Cortex of kidney (tissue), 1 donor: Measurements from ENCODE around the gene ERP27.

Source experiments
- DNase-seq: peaks from one replicate; lab custom pipeline; 2025; lab: John Stamatoyannopoulos, UW

ERP27 gene

DNA sequence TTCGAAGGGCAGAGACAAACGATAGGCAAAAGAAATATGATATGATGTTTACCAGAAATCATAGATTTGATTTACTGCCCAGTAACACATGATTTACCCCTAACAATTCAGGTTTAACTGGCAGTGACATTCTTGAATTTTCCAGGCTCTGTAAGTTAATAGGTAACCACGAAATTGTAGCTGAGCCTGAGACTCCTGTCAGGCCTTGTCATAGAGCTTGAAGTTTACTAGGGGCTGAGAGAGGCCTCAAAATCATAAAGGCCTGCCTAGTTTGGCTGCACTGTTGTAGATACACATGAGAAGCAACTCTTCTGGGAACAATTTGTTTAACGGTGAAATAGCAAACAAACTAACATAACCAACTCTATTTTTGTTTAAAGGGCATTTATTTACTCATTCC lies 3.3 kb downstream of the ERP27 start:
- DNase-seq, result no peak

- DNase-seq, result no peak
Measured at GRCh38 chr12:14934511-14934910, 3.8 kb downstream of the ERP27 start.

DNA sequence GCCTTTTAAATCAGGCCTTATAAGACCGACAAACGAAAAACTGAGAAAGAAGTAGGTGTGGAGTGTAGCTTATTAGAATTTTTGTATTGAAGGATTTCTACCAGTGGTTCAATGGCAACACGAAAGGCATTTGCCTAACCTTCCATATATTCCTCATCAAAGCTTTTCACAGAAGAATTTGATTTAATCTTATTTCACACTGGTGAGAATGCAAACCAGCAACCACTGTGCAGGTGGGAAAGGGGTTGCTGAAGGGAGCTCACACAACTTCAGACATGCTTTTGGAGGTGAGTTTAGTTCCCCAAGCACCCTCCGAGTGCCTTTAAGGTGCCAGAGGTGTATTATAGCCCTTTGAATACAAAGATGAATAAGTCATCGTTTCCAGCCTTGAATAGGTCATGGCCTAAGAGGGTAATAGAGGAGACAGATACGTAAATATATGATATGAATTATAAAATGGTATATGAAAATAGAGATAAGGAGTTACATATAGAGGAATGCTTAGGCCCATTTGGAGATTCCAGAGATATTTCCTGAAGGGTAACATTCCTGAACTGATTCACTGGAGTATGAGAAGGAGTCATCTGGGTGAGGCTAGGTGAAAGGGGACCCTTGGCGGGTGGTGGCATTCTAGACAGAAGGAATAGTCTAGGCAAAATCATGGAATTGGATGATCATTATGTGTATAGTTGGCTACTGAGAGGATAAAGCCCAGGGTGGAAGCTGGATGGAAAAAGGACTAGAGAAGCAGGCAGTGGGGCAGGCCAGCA lies 6.4 kb downstream of the ERP27 start:
- DNase-seq, result no peak

DNA sequence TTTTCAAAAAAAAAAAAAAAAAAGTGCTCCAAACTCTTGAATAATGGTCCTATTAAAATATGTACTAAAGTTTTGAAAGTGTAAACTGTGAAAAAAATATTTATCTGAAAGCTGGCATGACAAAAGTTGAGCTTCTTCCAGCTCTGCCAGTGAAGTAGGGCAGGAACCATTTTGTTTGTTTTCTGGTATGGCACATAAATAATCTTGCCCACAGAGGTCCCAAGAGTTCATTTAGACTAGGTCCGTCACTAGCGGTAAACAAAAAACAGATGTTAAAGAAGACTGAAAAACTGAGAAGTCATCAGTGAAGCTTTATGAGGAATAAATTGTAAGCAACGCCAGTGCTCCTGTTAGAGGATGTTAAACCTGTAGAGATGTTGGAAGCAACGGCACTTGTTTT lies 7.0 kb downstream of the ERP27 start:
- DNase-seq, result no peak

DNA sequence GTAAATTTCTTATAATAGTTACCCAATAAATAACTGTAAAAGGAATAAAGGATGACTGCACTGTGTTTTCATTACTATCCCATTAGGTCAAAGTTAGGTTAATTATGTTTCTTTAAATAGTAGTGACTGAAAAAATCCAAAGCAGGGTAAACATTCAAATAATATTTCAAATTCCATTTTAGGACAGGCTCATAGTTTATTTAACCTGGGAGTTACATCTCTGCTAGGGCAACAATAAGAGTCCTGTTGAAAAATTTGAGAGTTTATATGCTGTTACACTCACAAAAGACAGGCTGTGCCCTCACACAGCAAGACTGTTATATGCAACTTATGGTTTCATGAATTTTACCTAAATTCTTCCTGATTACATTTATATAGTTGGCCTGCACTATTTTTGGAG lies 8.0 kb downstream of the ERP27 start:
- no peak for DNase-seq

DNA sequence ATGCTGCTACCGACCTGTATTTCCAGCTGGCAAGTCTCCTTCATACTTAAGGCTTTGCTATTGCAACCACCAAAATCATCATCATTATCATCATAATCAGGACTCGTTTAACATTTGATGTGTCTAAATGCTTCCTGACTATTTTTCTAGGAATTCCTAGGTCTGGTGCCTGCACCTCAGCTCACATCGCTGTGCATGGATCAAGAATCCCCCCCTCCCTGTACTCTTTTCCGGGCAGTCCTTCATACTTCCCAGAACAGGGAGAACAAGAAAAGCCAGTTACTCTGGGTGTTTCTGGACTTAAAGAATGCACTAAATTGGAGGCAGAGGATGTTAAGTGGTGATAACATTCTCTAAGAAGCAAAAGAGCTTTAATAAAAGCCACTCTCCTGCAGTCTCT lies 9.4 kb downstream of the ERP27 start:
- no peak for DNase-seq

DNA sequence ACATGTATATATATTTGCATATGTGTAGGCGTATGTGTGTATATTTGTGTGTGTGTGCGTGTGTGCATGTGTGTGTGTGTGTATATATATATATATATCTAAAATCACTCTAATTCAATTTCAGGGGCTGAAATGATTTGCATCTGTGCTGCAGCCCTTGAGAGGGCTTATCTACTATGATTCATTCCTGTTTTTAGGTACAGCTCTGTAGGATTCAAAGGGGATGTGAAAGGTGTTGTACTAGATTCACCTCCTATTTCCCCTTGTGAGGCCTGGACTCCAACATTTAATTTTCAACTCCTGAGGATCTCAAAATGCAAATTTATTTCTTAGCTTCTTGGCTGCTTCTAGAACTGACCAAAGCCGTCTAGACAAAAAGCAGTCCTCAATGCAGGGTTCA lies 11.1 kb downstream of the ERP27 start:
- DNase-seq, result no peak

- DNase-seq, result no peak
Measured at GRCh38 chr12:14924541-14924940, 13.8 kb downstream of the ERP27 start.

DNA sequence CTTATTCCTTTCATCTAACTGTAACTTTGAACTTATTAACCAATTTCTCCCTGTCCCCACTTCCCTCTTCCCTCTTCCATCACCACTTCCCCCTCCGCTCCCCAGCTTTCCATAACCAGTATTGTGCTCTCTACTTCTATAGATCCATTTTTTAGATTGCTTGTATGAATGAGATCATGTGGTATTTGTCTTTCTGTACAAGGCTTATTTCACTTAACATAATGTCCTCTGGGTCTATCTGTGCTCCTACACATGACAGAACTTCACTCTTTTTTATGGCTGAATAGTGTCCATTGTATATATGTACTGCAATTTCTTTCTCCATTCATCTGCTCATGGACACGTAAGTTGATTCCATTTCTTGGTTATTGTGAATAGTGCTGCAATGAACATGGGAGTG lies 14.4 kb downstream of the ERP27 start:
- DNase-seq, result no peak

DNA sequence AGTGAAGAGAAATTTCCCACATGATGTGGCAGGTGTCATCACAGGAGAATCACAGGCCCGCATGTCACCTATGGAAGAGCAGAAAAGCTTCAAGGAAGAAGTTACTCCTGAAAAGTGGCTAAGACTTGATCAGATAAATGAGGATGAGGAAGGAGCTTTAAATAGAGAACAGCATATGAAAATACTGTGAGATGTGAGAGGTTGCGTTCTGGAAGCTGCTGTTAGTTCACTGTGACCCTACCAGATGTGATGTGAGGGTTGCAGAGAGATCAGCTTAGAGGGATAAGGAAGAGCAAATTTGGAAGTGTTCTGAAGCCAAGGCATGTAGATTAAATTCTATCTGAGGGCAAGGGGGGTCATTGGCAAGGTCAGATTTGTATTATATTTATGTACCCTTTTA lies 17.1 kb downstream of the ERP27 start:
- DNase-seq, result no peak

DNA sequence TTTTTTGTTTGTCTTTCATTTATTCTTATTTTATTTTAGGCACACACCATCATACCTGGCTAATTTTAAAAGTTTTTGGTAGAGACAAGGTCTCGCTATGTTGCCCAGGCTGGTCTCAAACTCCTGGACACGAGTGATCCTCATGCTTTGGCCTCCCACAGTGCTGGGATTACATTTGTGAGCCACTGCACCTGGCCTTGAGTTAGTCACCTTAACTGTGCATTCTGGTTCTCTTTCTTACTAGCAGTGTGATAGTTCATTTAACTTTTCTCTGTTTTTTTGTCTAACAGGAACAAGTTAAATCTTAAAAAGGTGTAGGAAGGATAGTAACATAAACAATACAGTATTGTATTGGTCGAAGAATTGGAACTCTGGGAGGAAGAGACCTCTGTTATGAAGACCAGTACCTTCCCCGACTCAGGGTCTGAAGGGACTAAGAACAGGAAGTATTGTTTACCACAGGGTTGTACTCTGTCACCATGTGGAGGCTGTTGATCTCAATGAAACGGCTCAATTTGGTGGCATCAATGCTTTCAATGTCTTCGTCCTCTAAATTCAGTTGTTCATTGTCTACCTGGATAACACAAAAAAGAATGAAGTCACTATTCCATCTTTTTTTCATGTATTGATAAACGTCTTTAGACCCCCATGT lies 17.7 kb downstream of the ERP27 start:
- no peak for DNase-seq

DNA sequence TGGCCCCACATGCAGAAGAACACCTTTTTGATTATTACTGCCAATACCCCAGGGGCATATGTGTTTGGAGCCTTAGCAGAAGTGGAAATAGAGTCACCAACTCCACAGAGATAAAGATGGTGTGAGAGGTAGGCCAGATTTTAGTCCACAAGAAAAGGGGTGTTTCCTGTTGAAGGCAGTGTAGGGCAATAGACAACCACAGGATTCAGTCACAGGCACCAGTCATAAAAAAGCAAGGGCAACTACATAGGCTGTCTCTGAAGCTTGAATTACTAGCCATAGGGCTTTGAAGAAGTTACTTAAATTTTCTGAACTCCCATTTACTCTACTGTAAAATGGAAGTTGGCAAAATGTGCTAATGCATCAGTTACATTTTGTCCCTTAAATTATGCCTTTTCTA lies 18.9 kb downstream of the ERP27 start:
- DNase-seq, result no peak

GRCh38 chr12:14915736-14916135 lies 22.6 kb downstream of the ERP27 start:
- DNase-seq, result no peak

- DNase-seq, result no peak
Measured at GRCh38 chr12:14913381-14913781, 25.0 kb downstream of the ERP27 start.

DNA sequence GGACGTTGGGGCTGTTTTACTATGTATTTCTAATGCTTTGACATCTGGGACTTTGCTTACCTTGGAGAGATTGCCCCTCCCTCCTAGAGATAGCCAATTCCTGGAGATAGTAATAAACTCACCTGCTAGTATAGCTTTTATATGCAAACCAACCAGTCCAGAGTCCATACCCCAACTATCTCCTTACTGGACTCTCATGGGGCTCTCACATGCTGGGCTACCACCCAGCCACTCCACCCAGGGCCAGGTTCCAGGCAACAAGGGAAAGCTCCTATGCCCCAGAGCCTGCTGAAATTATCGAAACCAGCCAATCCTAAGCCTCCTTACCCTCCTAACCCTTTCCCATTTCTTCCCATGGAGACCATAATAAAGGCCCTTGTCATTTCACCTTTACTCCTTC lies 27.2 kb downstream of the ERP27 start:
- DNase-seq, result no peak

DNA sequence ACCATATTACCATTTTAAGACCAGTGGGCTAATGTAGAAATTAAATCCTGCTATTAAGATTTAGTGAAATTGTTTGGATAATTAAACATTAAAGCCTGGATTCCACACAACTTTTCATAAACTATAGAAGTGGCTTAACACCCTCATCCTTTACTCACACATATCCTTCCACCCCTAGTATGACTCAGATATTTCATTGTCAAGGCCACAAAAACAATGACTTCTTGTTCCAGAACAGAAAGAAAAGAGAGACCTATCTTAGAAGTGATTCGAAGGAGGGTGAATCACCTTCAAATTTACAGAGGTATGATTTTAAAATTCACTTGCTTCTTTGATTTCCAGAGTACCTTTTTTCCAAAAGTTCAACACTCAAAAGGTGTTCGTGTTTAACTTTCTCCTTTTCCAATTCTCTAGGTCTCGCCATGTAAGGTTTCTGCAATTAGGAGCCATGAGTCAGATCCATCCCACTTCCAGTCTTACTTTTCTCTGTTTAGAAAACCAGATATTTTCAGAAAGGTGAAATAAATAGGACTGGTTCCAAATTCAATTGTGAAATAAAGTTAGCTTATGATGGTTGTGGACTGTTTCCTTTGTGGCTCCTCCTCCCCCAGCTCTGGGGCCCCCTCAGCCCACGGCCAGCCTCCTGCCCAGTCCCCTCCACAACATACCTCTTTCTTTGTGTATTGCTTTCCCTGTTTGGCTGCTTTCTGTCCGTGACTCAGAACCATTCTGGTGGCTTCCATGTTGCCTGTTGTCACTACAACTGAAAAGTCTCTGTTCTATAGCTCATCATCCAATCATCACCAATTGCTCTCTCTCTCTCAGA lies 28.0 kb downstream of the ERP27 start:
- no peak for DNase-seq

- DNase-seq, result no peak
Measured at GRCh38 chr12:14907953-14908352, 30.4 kb downstream of the ERP27 start.

- DNase-seq, result no peak
Measured at GRCh38 chr12:14906114-14906513, 32.2 kb downstream of the ERP27 start.

GRCh38 chr12:14905269-14906004 lies 32.9 kb downstream of the ERP27 start:
- no peak for DNase-seq

DNA sequence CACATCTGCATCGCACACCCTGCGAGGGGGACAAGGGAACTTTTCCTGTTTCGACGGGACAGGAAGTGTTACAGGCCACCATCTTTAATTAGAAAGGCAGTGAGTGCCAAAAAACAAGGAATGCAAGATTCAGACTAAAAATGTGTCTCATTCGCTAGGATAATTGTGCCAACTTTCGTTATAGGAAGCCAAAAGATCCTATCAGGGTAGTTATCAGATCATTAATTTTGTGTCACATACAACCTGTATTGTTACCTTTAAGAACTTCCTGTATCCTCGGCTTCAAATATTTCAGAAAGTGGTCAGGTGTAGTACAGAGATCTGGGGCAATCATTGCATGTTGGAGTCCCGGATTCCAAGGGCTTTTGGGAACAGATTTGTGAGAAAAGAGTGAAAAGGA lies 33.5 kb downstream of the ERP27 start:
- DNase-seq, result no peak

- no peak for DNase-seq
Measured at GRCh38 chr12:14903386-14904098, 34.8 kb downstream of the ERP27 start.

- DNase-seq, result no peak
Measured at GRCh38 chr12:14902465-14902864, 35.9 kb downstream of the ERP27 start.
